CD4-positive, CD25-positive, alpha-beta regulatory T cell (primary cell): ENCODE data around the gene PTPRG. TPM values are rescaled to one million over a fixed set of nuclear protein-coding genes. Genes with fewer than 3 reads are reported as not detected.
A peak's percentile ranks its signal among the peaks of the same experiment; 100 is the strongest.

ENCODE experiments used
- ATAC-seq, 2 donors: fragments of 150-1000 bp; cut with Tn5 transposase; one replicate each; pipeline ENCODE4 v1.10.0; 2021; ENCODE audit warnings: low read depth in 2 of 2, moderate number of reproducible peaks in 2 of 2, moderate library complexity in 1 of 2
- DNase-seq, 3 donors: peaks; one replicate each; pipeline versions ENCODE4 v3.0.0 to v3.0.0-alpha.2; 2012 to 2022; ENCODE audit warnings: mixed read lengths in 1 of 3
- H3K27ac ChIP-seq: one replicate; pipeline ENCODE4 v1.7.0; 2013; ENCODE audit warnings: mild to moderate bottlenecking, low read length; ENCODE audit not compliant: insufficient read depth, poor library complexity, severe bottlenecking
- H3K27me3 ChIP-seq: one replicate; pipeline ENCODE4 v1.7.0; 2013; ENCODE audit warnings: low read length; ENCODE audit not compliant: control insufficient read depth, insufficient read depth
- H3K36me3 ChIP-seq: one replicate; pipeline ENCODE4 v1.7.0; 2013; ENCODE audit warnings: mild to moderate bottlenecking, low read length, moderate library complexity; ENCODE audit not compliant: control insufficient read depth, insufficient read depth
- H3K4me1 ChIP-seq: 2 replicates; pipeline ENCODE4 v1.7.0; 2013; ENCODE audit warnings: mild to moderate bottlenecking, low read length; ENCODE audit not compliant: insufficient read depth, control insufficient read depth, poor library complexity, severe bottlenecking
- H3K4me3 ChIP-seq: one replicate; pipeline ENCODE4 v1.7.0; 2013; ENCODE audit warnings: low read depth, mild to moderate bottlenecking, low read length, moderate library complexity
- H3K9me3 ChIP-seq, 2 experiments: 1 replicate in 1 of 2; 2 replicates in 1 of 2; pipeline ENCODE4 v1.7.0; 2013; ENCODE audit warnings: low read length in 2 of 2, mild to moderate bottlenecking in 1 of 2, moderate library complexity in 1 of 2; ENCODE audit not compliant: control insufficient read depth in 2 of 2
- H3K27ac Mint-ChIP-seq, 3 donors: one replicate each; pipeline ENCODE4 v1.8.0; 2020 to 2022; ENCODE audit warnings: mild to moderate bottlenecking in 3 of 3, mixed read lengths in 3 of 3, moderate library complexity in 2 of 3
- H3K27me3 Mint-ChIP-seq: one replicate; pipeline ENCODE4 v1.8.0; 2022; ENCODE audit warnings: mild to moderate bottlenecking, mixed read lengths
- H3K36me3 Mint-ChIP-seq: one replicate; pipeline ENCODE4 v1.8.0; 2020; ENCODE audit warnings: mixed read lengths
- H3K4me1 Mint-ChIP-seq, 4 donors: one replicate each; pipeline ENCODE4 v1.8.0; 2020 to 2022; ENCODE audit warnings: mixed read lengths in 4 of 4, mild to moderate bottlenecking in 1 of 4
- H3K4me3 Mint-ChIP-seq, 4 donors: one replicate each; pipeline ENCODE4 v1.8.0; 2020 to 2022; ENCODE audit warnings: mild to moderate bottlenecking in 4 of 4, mixed read lengths in 4 of 4, moderate library complexity in 3 of 4
- H3K9me3 Mint-ChIP-seq, 7 donors: one replicate each; pipeline ENCODE4 v1.8.0; 2020 to 2022; ENCODE audit warnings: mixed read lengths in 7 of 7, mild to moderate bottlenecking in 3 of 7, moderate library complexity in 2 of 7
- polyA plus RNA-seq, 4 donors: library from polyadenylated mRNA; unstranded; fragments of 300-500 nt; fragmentation: Illumina TruSeq; gene quantifications; one replicate each; pipeline ENCODE4 v1.2.3, GENCODE V29; 2021
- total RNA-seq: library from RNA; stranded (reverse); gene quantifications from one replicate; pipeline ENCODE4 v1.2.3, GENCODE V29; 2022

The PTPRG gene
- total and polyA plus RNA-seq, 5 donors from 2014 or later = not detected

GRCh38 chr3:62178739-62179600 is 617.6 kb downstream of the PTPRG start:
- H3K9me3 Mint-ChIP-seq = peaks cover 0 to 3% (median 0%) of the 10 kb centered on the region in 7 donors
- no peak overlapping the region for H3K4me3 Mint-ChIP-seq
- H3K27ac Mint-ChIP-seq = no peak overlapping the region
- Histone ChIP-seq H3K27ac (no peak overlapping the region), H3K36me3 (no peaks in the 10 kb centered on the region), H3K9me3 (no peaks in the 10 kb centered on the region), H3K4me3 (no peak overlapping the region), H3K27me3 (no peaks in the 10 kb centered on the region), H3K4me1 (no peaks in the 10 kb centered on the region)
- no peaks in the 10 kb centered on the region for H3K36me3 Mint-ChIP-seq
- no peaks in the 10 kb centered on the region for H3K4me1 Mint-ChIP-seq
- H3K27me3 Mint-ChIP-seq = no peaks in the 10 kb centered on the region
- DNase-seq = no peak
- ATAC-seq = no peak

- DNase-seq = no peak
- no peaks in the 10 kb centered on the region for H3K27me3 Mint-ChIP-seq
Measured at GRCh38 chr3:62180514-62180913, 619.1 kb downstream of the PTPRG start.

GRCh38 chr3:62183087-62183486 is 621.7 kb downstream of the PTPRG start:
- no peaks in the 10 kb centered on the region for H3K4me1 ChIP-seq
- Mint-ChIP-seq H3K27ac (no peak overlapping the region), H3K27me3 (peaks cover 4% of the 10 kb centered on the region), H3K4me3 (no peak overlapping the region), H3K36me3 (no peaks in the 10 kb centered on the region), H3K4me1 (no peaks in the 10 kb centered on the region), H3K9me3 (no peaks in the 10 kb centered on the region)
- no peak overlapping the region for H3K27ac ChIP-seq
- ATAC-seq = no peak
- no peaks in the 10 kb centered on the region for H3K9me3 ChIP-seq
- no peak overlapping the region for H3K4me3 ChIP-seq
- no peak for DNase-seq
- no peaks in the 10 kb centered on the region for H3K36me3 ChIP-seq
- no peaks in the 10 kb centered on the region for H3K27me3 ChIP-seq

More at GRCh38 chr3:62180514-62180913, 619.1 kb downstream of the PTPRG start:
- Histone ChIP-seq H3K4me1 (no peaks in the 10 kb centered on the region), H3K27ac (no peak overlapping the region), H3K4me3 (no peak overlapping the region), H3K27me3 (no peaks in the 10 kb centered on the region), H3K9me3 (no peaks in the 10 kb centered on the region), H3K36me3 (no peaks in the 10 kb centered on the region)
- no peaks in the 10 kb centered on the region for H3K4me1 Mint-ChIP-seq
- H3K4me3 Mint-ChIP-seq = no peak overlapping the region
- no peaks in the 10 kb centered on the region for H3K36me3 Mint-ChIP-seq
- no peak overlapping the region for H3K27ac Mint-ChIP-seq
- peaks cover 0 to 3% (median 0%) of the 10 kb centered on the region in 7 donors for H3K9me3 Mint-ChIP-seq
- ATAC-seq = no peak

- Mint-ChIP-seq H3K4me3 (no peak overlapping the region), H3K27ac (no peak overlapping the region), H3K9me3 (no peaks in the 10 kb centered on the region), H3K36me3 (no peaks in the 10 kb centered on the region), H3K4me1 (peaks cover 0 to 6% (median 2%) of the 10 kb centered on the region in 4 donors), H3K27me3 (peaks cover 4% of the 10 kb centered on the region)
- Histone ChIP-seq H3K27me3 (no peaks in the 10 kb centered on the region), H3K36me3 (no peaks in the 10 kb centered on the region), H3K4me1 (no peaks in the 10 kb centered on the region), H3K4me3 (no peak overlapping the region), H3K9me3 (no peaks in the 10 kb centered on the region), H3K27ac (no peak overlapping the region)
- no peak for DNase-seq
- ATAC-seq = no peak
Measured at GRCh38 chr3:62183969-62184368, 622.6 kb downstream of the PTPRG start.

- H3K27ac Mint-ChIP-seq = no peak overlapping the region
- Histone ChIP-seq H3K4me1 (no peaks in the 10 kb centered on the region), H3K4me3 (no peak overlapping the region), H3K27me3 (no peaks in the 10 kb centered on the region), H3K36me3 (no peaks in the 10 kb centered on the region), H3K27ac (no peak overlapping the region), H3K9me3 (no peaks in the 10 kb centered on the region)
- H3K9me3 Mint-ChIP-seq = no peaks in the 10 kb centered on the region
- H3K36me3 Mint-ChIP-seq = no peaks in the 10 kb centered on the region
- DNase-seq = no peak
- ATAC-seq = no peak
- peaks cover 0 to 8% (median 2%) of the 10 kb centered on the region in 4 donors for H3K4me1 Mint-ChIP-seq
- H3K4me3 Mint-ChIP-seq = no peak overlapping the region
- peaks cover 4% of the 10 kb centered on the region for H3K27me3 Mint-ChIP-seq
Measured at GRCh38 chr3:62184559-62184958, 623.2 kb downstream of the PTPRG start.

- H3K4me3 Mint-ChIP-seq = no peak overlapping the region
- H3K4me1 Mint-ChIP-seq = peaks cover 0 to 8% (median 2%) of the 10 kb centered on the region in 4 donors
- Histone ChIP-seq H3K4me3 (no peak overlapping the region), H3K4me1 (no peaks in the 10 kb centered on the region), H3K27ac (no peak overlapping the region), H3K9me3 (no peaks in the 10 kb centered on the region), H3K36me3 (no peaks in the 10 kb centered on the region), H3K27me3 (no peaks in the 10 kb centered on the region)
- DNase-seq (no peak), ATAC-seq (no peak)
- H3K9me3 Mint-ChIP-seq = no peaks in the 10 kb centered on the region
- H3K36me3 Mint-ChIP-seq = no peaks in the 10 kb centered on the region
- no peak overlapping the region for H3K27ac Mint-ChIP-seq
- peaks cover 4% of the 10 kb centered on the region for H3K27me3 Mint-ChIP-seq
Measured at GRCh38 chr3:62187022-62187431, 625.7 kb downstream of the PTPRG start.

- H3K4me1 ChIP-seq = no peaks in the 10 kb centered on the region
- no peaks in the 10 kb centered on the region for H3K36me3 ChIP-seq
- H3K4me3 ChIP-seq = peak overlapping the region; percentile 31
- Mint-ChIP-seq H3K4me3 (no peak overlapping the region), H3K36me3 (no peaks in the 10 kb centered on the region), H3K27me3 (peaks cover 4% of the 10 kb centered on the region), H3K9me3 (no peaks in the 10 kb centered on the region), H3K27ac (no peak overlapping the region), H3K4me1 (peaks cover 0 to 8% (median 2%) of the 10 kb centered on the region in 4 donors)
- no peak overlapping the region for H3K27ac ChIP-seq
- H3K27me3 ChIP-seq = no peaks in the 10 kb centered on the region
- H3K9me3 ChIP-seq = no peaks in the 10 kb centered on the region
- ATAC-seq (peak in 1 of 2 donors; percentile 32), DNase-seq (peak; percentile 19 to 76 (median 52))
Measured at GRCh38 chr3:62188681-62189375, 627.5 kb downstream of the PTPRG start.
